ENCODE results near the gene ALCAM.

Gene ALCAM

DNA sequence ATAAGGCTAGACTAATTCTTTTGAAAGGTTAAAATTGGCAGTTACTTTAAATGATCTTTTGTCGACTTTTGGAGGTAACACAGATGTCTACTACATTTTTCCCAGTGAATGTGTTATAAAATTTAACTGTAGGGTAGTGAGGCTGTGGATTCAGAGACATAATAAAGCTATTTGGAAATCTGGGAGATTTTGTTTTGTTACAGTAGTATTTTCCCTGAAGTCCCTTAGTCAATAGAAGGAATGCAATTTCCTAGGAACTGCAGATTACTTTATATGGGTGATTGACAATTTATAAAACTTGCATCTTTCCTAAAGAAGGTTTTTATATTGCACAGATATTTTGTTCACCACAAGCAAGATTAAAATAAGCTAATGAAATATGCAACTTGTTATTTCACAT lies 96.9 kb downstream of the ALCAM start:
- in situ Hi-C loops (cut with MboI; ENCODE audit: low pct_unique_long_range_greater_than_20kb, low sequenced_read_pairs) = no loop called here
- DNase-seq = no peak

DNA sequence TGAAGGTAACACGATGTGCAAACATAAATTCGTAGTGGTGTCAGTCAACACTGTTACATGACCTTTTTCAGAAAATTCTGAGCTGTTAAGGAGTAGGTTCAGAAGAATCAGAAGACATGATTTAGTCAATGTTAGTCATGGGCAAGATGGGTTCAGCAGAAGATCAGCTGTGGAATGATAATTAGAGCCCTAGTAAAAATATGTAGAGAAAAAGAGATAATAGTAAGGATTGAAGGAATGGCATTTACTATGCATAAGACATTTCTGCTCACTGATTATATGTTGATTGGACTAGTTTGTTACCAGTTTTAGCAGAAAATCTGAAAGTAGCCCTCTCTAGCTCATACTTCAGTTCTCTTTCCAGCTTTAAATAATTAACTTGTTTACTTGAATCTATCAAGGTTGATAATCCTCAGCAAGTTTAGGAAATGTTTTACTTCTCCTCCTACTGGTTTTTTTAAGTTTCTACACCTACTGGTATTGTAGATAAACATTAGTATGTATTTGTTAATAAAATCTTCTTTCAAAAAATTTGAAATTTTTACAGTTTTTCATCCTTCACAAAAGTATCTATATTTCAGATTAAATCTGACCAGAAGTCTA lies 98.6 kb downstream of the ALCAM start:
- in situ Hi-C loops (cut with MboI; ENCODE audit: low pct_unique_long_range_greater_than_20kb, low sequenced_read_pairs) = no loop called here
- no peak for DNase-seq

DNA sequence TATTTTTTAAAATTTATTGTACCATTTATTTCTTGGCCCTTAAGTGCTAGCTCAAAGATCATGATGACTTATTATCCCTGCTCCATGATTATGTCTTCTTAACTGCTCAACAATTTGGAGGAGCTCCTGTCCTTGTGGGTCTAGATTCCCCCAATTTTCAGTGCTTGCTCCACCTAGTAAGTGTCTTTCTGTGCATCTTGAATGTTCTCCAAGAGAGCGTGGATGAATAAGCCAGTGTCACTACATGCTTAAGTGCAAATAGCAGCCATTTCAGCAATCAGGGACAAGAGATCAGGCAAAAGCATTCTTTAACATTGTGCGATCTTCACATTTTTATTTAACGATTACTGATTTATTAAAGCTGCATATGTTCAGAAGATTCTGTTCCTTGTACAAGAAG lies 99.4 kb downstream of the ALCAM start:
- in situ Hi-C loops (cut with MboI; ENCODE audit: low pct_unique_long_range_greater_than_20kb, low sequenced_read_pairs) = no loop called here
- DNase-seq = no peak

DNA sequence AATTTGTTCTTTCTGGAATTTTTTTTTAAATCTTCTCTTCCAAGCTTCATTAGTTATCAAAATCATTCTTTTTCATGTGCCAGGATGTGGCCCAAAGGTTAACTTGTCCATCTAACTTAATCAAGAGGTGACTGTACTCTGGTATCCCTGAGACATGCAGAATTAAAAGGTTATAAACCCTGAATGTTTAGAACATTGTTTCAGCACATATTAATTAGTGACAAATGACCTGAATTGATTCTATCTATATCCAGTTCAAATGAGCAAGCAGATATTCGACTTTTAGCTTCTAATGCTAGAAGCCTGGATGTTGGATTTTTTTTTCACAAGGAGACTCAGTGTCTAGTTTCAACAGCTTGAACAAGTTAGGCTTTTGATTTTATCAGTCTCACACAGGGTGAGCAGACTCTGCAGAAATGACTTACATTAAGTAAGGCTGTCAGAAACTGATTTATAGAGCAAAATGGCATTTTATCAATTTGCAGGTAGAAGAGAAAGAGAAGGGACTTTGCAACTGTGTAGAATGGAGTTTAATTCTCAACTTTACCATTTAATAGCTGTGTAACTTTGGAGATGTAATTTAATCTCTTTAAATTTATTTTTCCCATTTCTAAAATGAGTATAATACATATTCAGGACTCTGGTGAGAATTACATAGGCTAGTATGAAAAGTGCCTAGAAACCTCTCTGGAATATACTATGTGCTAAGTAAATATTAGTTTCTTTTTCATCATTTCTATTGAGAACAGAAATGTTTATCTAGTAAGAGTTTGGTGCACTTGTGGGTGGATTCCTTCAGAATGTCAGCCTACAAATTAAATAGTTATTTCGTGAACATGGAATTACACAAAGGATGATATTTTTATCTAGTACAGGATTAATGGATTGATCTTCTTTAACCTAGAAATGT lies 100.0 kb downstream of the ALCAM start:
- in situ Hi-C loops (cut with MboI; ENCODE audit: low pct_unique_long_range_greater_than_20kb, low sequenced_read_pairs) = no loop called here
- no peak for DNase-seq

DNA sequence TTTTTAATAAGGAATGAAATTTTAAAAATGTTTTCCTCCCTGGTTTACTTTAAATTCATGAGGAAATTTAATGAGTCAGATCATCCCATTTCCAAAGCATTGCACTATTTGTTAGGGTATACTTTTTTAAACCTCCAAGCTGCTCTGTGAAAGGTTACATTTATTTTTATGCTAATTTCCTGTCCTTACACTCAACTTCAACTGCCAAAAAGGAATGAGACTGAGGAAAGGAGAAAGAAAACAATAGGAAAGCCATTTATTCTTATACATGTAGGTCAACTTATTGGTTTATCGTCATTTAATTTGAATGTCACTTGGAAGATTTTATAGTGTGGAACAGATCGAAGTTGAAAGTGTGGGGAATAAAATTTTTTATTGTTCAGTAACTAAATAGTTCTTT lies 104.1 kb downstream of the ALCAM start:
- in situ Hi-C loops (cut with MboI; ENCODE audit: low pct_unique_long_range_greater_than_20kb, low sequenced_read_pairs) = no loop called here
- no peak for DNase-seq

DNA sequence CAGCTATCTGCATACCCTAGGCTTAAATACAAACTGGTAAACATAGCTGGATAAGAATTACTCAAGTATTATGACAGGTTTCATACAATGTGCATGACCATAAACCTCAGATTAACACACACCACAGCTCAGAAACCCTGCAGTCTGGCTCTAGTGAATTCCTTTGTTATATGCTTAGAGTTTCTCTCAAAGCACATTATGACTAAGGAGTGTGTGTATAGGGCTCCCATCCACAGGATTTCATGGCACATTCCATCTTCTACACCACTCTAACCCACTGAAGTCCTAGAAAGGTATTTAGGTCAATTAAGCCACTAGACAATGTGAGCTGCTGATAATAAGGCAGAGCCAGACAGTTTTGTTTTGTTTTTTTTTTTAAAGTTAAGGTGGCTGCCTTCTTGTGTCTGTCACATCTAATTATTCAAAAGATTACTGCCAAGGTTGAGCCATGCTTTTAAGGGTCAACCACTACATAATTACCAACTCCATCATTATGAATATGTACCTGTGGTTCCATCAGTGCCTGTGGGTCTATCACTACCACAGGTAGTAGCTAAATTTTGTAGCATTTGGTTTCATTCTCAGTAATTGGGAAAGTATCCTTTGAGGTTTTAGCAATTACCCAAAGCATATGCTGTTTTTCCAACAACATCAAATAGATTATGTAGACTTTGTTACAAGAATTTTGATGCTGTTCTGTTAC lies 107.0 kb downstream of the ALCAM start:
- peak; percentile 24 for DNase-seq
- in situ Hi-C loops (cut with MboI; ENCODE audit: low pct_unique_long_range_greater_than_20kb, low sequenced_read_pairs) = no loop called here

DNA sequence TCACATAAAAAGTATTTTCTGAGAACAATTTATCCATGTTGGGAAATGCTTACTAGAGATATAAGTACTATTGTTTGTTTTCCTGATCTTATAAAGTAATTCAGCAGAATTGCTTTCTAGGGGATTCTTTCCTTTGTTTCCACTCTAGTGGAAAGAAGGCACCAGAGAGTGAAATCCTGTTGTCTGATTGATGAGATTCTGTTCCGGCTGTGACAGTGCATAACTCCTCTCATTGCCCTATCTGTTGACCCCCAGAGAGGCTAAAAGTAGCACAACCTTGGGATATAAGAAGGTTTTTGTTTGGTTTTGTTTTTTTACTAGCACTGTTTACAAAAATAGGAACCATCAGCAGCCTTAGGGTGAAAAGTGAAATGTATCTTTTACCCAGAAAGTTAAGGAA lies 114.1 kb downstream of the ALCAM start:
- in situ Hi-C loops (cut with MboI; ENCODE audit: low pct_unique_long_range_greater_than_20kb, low sequenced_read_pairs) = no loop called here
- no peak for DNase-seq

DNA sequence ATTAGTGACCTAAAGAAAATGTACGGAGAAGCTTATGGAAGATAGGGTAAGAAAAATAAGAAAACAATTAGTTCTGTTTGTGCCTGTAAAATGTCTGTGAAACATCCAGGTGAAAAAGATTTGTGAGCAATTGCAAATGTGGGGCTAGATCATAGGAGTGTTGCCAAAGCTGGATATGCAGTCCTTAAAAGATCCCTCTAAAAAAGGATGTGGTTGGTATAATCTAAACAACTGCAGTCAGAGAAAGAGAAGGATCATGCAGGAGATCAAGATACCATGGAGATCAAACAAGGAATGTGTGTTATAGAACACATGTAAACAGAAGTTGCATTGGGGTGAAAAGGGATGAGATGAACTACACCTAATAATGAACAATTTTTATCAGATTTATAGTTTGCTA lies 116.8 kb downstream of the ALCAM start:
- in situ Hi-C loops (cut with MboI; ENCODE audit: low pct_unique_long_range_greater_than_20kb, low sequenced_read_pairs) = no loop called here
- no peak for DNase-seq

DNA sequence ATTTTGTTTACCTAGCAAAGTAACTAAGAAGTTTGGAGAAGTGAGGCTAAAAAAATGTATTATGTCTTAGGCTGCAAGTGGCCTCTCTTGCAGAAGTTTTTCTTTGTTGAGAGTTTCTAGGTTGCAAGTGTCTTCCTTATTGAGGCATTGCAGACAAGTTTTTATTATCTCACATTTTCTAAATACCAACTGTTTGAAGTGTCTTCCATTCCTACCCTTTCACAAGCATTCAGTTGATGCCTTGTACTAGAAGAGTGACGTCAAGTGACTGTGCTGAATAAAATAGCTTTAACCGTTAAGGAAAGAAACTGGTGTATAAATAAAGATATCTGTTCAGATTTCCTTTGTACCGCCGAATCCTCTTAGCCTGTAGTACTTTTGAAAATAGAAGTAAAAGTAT lies 123.3 kb downstream of the ALCAM start:
- no peak for DNase-seq
- in situ Hi-C loops (cut with MboI; ENCODE audit: low pct_unique_long_range_greater_than_20kb, low sequenced_read_pairs) = no loop called here

DNA sequence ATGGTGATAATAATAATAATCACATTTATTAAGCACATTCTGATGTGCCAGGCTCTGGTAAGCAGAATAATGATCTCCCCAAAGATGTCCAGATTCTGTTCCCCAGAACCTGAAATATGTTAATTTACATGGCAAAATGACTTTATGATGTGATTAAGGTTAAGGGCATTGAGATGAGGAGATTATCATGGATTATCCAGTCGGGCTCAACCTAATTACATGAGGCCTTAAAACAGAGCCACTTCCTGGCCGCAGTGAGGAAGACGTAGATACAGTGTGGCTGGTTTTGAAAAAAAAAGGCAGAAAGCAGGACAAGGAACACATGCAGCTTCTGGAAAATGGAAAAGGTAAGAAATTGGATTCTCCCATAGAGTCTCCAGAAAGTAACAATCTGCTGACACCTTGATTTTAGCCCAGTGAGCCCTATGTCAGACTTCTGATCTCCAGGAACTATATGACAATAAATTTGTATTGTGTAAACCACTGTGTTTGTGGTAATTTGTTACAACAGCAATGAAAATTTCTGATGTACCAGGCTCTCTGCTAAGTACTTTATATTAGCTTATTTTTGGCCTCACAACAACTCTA lies 126.7 kb downstream of the ALCAM start:
- in situ Hi-C loops (cut with MboI; ENCODE audit: low pct_unique_long_range_greater_than_20kb, low sequenced_read_pairs) = no loop called here
- no peak for DNase-seq

DNA sequence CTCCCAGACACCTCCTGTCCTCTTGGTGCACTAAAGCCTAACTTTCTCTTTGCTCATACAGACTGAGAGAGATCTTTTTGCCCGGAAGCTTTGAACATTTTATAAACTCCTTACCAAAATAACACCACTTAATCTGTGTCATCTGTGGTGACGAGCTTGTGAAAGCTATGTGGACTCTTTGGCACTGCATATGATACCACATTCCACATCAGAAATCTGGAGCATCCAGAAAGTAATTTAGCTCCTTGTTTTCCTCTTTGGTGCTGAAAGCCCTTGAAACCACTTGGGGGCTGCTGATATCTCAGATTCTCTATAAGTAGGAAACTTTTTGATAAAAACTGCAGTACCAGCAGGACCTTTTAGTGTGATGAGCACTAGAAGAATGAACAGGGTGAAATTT lies 128.3 kb downstream of the ALCAM start:
- no peak for DNase-seq
- in situ Hi-C loops (cut with MboI; ENCODE audit: low pct_unique_long_range_greater_than_20kb, low sequenced_read_pairs) = no loop called here

DNA sequence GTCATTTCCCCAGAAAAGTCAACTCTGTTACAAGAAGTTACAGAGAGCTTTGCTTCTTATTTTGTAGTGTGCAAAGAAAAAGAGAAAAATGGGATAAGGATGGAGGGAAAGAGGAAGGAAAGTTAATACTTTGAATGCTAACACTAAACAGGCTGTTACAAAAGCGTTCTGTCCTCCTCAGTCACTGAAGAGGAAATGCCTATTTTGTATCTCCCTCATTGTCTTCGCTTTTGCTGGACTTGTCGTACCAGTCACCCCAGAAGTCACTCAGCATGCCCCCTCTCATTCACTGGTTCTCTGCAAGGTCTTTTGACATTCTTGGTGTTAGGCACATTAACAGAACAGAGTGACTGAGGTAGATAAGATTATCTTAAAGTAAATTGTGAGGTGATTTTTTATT lies 129.6 kb downstream of the ALCAM start:
- in situ Hi-C loops (cut with MboI; ENCODE audit: low pct_unique_long_range_greater_than_20kb, low sequenced_read_pairs) = no loop called here
- DNase-seq = no peak

DNA sequence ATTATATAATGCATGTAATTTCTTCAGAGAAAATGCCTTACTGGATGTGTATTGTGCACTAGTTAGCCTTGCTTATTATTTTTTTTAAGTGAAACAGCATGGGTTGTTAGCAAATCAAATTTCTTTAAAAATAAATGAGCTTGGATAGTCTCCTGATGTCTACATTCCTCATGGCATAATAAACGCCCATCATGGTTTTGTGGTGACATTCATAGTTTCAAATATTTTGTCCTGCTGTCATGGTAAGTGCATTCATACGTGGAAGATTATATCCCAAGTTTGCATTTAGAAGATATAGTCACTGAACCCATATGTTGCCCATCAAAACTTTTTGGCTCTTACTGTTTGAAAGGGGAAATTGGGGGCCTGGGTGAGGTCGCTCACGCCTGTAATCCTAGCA lies 130.7 kb downstream of the ALCAM start:
- no peak for DNase-seq
- in situ Hi-C loops (cut with MboI; ENCODE audit: low pct_unique_long_range_greater_than_20kb, low sequenced_read_pairs) = no loop called here

DNA sequence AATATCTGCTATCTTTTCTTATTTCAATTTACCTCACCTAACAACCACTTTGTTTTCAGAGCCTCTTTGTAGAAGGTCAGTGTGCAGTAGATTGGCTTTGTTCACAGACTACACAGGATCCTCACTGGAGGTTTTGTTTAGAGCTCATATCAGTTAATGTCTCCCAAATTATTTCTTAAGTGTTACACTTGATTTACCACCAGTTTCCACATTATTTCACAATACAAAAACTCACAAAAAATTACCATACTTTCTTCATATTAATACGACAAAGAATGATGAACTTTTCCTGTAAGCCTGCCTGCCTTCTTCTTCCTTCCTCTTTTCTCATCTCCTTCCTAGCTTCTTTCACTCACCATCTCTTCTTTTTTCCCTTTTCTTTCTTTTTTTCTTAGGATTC lies 133.3 kb downstream of the ALCAM start:
- DNase-seq = no peak
- in situ Hi-C loops (cut with MboI; ENCODE audit: low pct_unique_long_range_greater_than_20kb, low sequenced_read_pairs) = no loop called here

DNA sequence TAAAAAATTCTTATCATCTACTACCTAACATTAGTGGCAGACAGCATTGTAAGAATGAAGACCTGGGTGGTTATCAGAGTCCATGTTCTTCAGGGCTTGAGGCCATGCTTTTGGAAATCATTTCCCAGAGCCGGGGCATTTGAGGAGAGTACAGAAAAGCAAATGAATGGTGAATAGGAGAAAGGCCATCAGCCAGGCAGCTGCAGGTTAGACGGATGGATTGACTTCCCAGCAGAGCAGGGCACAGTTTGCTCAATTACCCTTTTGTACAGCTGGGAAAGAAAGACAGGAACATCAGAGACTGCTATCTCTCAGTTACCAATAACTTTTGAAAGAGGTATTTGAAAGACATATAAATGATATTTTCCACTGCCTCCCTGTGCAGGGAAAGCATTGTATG lies 135.6 kb downstream of the ALCAM start:
- in situ Hi-C loops (cut with MboI; ENCODE audit: low pct_unique_long_range_greater_than_20kb, low sequenced_read_pairs) = no loop called here
- no peak for DNase-seq

DNA sequence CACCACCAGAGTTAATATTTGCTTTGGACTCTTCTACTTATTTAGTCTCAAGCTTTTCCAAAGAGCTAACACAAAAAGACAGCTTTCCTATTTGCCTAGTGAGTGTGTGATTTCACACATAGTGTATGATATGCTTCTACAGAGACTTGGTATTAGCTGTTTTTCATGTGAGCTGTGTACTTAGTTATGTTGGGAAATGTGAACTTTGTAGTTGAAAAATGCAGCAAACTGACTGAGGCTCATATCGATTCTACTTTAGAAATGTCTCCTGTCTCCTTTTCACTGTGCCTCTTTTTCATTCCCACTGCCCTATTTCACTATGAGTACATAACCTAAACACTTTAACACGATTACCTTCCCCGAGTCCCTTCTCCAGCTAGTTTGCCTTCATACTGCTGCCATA lies 136.5 kb downstream of the ALCAM start:
- in situ Hi-C loops (cut with MboI; ENCODE audit: low pct_unique_long_range_greater_than_20kb, low sequenced_read_pairs) = no loop called here

DNA sequence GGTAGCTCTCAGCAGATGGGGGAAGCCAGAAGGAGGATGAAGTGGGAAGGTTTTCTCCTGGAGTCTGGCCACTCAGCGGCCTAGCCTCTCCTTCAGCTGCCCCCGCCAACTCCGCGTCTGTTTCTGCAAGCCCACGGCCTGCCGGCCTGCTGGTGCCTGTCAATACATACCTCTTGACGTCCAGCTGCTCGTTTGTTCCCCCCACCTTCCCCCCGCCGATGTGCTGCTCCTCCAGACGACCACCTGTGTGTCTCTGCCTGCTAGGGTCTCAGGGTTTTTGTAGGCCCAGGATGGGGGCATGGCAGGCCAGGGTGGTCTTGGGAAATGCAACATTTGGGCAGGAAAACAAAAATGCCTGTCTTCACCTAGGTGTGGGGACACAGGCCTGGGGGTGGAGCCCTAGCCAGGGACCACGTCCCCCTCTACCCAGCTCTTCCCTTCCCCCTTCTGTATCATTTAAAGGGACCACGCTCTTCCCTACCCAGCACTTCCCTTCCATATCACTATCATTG lies 137.8 kb downstream of the ALCAM start:
- in situ Hi-C loops (cut with MboI; ENCODE audit: low pct_unique_long_range_greater_than_20kb, low sequenced_read_pairs) = no loop called here
- no peak for DNase-seq

More for the DNA sequence above, 136.5 kb downstream of the ALCAM start:
- DNase-seq = no peak

DNA sequence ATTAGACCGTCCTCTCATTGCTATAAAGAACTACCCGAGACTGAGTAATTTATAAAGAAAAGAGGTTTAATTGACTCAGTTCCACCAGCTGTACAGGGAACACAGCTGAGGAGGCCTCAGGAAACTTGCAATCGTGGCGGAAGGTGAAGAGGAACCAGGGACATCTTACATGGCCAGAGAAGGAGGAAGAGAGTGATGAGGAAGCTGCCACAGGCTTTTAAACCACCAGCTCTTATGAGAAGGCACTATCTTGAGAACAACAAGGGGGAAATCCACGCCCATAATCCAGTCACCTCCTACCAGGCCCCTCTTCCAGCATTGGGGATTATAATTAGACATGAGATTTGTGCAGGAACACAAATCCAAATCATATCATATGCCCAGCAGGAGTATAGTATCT lies 138.5 kb downstream of the ALCAM start:
- in situ Hi-C loops (cut with MboI; ENCODE audit: low pct_unique_long_range_greater_than_20kb, low sequenced_read_pairs) = no loop called here

DNA sequence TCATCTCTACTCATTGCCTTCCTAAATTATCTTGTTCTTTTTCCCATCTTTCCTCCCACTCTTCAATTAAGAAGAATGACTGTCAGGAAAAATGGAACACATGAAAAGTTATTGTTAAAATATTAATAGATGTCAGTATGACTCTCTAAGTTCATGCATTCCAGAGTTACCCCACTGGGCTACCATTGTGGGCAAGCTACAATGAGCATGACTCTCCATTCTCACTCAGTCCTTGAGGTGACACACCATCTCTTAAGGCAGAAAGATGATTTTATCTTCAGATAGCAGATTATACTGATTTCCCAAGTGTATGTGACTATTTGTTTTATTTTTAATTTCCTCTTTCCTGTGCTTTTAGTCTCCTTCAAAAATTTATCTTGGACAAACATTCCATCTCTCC lies 144.3 kb downstream of the ALCAM start:
- in situ Hi-C loops (cut with MboI; ENCODE audit: low pct_unique_long_range_greater_than_20kb, low sequenced_read_pairs) = no loop called here
- DNase-seq = no peak

More for the DNA sequence above, 138.5 kb downstream of the ALCAM start:
- DNase-seq = peak; percentile 58

DNA sequence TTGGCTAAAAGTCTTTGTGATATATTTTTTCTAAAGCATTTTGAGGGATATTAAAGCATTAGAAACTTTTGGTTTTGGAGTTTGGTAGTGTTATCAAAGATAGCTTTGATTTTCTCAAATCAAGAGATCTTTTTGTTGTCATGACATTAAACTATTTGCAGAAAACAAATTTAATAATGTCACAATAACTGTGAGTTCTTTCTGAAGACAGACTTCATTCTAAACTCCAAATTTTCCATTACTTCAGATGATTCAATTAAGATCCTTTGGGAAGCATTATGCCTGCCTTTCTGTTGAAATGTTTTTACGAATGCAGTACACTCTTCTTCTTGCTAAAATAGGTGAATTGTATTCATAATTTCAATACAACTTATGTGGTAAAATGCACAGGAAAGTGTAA lies 145.4 kb downstream of the ALCAM start:
- in situ Hi-C loops (cut with MboI; ENCODE audit: low pct_unique_long_range_greater_than_20kb, low sequenced_read_pairs) = no loop called here

More for the DNA sequence above, 145.4 kb downstream of the ALCAM start:
- no peak for DNase-seq

Data from KBM-7 (cell line).